H9 (cell line): ENCODE measurements around the gene FXN. TPM values are rescaled to one million over a fixed set of nuclear protein-coding genes. Genes with fewer than 3 reads are reported as not detected.

Experiments
- DNase-seq: peaks from one replicate; pipeline ENCODE4 v3.0.0-alpha.2; 2017
- H2AFZ ChIP-seq: one replicate; pipeline ENCODE4 v1.6.1; 2013; ENCODE audit warnings: mild to moderate bottlenecking, low read length, control low read depth, moderate library complexity
- H2AK5ac ChIP-seq: 2 replicates; pipeline ENCODE4 v1.6.1; 2013; ENCODE audit warnings: low read length, control low read depth, mixed read lengths; ENCODE audit not compliant: insufficient read length
- H2BK120ac ChIP-seq: one replicate; pipeline ENCODE4 v1.6.1; 2013; ENCODE audit warnings: low read depth, mild to moderate bottlenecking, low read length, control low read depth, inconsistent platforms; ENCODE audit not compliant: poor library complexity, severe bottlenecking
- H2BK12ac ChIP-seq: 2 replicates; pipeline ENCODE4 v1.6.1; 2013; ENCODE audit warnings: low read length, control low read depth, mixed read lengths, low read depth; ENCODE audit not compliant: insufficient read length
- H2BK15ac ChIP-seq: 2 replicates; pipeline ENCODE4 v1.6.1; 2013; ENCODE audit warnings: low read depth, low read length, control low read depth
- H2BK20ac ChIP-seq: one replicate; pipeline ENCODE4 v1.6.1; 2013; ENCODE audit warnings: low read depth, mild to moderate bottlenecking, low read length, control low read depth, inconsistent platforms; ENCODE audit not compliant: poor library complexity, severe bottlenecking
- H2BK5ac ChIP-seq: 2 replicates; pipeline ENCODE4 v1.6.1; 2013; ENCODE audit warnings: low read length, control low read depth, mixed read lengths; ENCODE audit not compliant: insufficient read length
- H3K14ac ChIP-seq: 2 replicates; pipeline ENCODE4 v1.6.1; 2013; ENCODE audit warnings: low read length, control low read depth; ENCODE audit not compliant: insufficient read depth
- H3K18ac ChIP-seq: 2 replicates; pipeline ENCODE4 v1.6.1; 2013; ENCODE audit warnings: low read depth, mild to moderate bottlenecking, mixed read lengths, low read length, control low read depth; ENCODE audit not compliant: insufficient read length
- H3K23ac ChIP-seq: 2 replicates; pipeline ENCODE4 v1.6.1; 2013; ENCODE audit warnings: low read length, control low read depth, mixed read lengths, low read depth; ENCODE audit not compliant: insufficient read length
- H3K23me2 ChIP-seq: 2 replicates; pipeline ENCODE4 v1.6.1; 2013; ENCODE audit warnings: low read depth, mild to moderate bottlenecking, mixed read lengths, low read length, control low read depth; ENCODE audit not compliant: insufficient read length, poor library complexity, severe bottlenecking
- H3K27ac ChIP-seq: 2 replicates; pipeline ENCODE4 v1.5.1; 2013; ENCODE audit warnings: low read length, control low read depth, mixed read lengths, low read depth; ENCODE audit not compliant: insufficient read length
- H3K27me3 ChIP-seq: 2 replicates; pipeline ENCODE4 v1.6.1; 2013; ENCODE audit warnings: low read length, control low read depth, inconsistent platforms; ENCODE audit not compliant: insufficient read depth
- H3K4ac ChIP-seq: 2 replicates; pipeline ENCODE4 v1.6.1; 2013; ENCODE audit warnings: low read depth, mild to moderate bottlenecking, control low read depth, inconsistent platforms, low read length, moderate library complexity
- H3K4me1 ChIP-seq: 2 replicates; pipeline ENCODE4 v1.6.1; 2013; ENCODE audit warnings: low read length, control low read depth, inconsistent platforms; ENCODE audit not compliant: insufficient read depth
- H3K4me2 ChIP-seq: 2 replicates; pipeline ENCODE4 v1.6.1; 2013; ENCODE audit warnings: low read length, control low read depth, mixed read lengths; ENCODE audit not compliant: insufficient read length, insufficient read depth
- H3K56ac ChIP-seq: 2 replicates; pipeline ENCODE4 v1.6.1; 2013; ENCODE audit warnings: low read depth, mild to moderate bottlenecking, mixed read lengths, low read length, control low read depth; ENCODE audit not compliant: insufficient read length
- H3K79me1 ChIP-seq: 2 replicates; pipeline ENCODE4 v1.6.1; 2013; ENCODE audit warnings: low read depth, mild to moderate bottlenecking, moderate library complexity, low read length, control low read depth, inconsistent platforms; ENCODE audit not compliant: insufficient read depth, poor library complexity, severe bottlenecking
- H3K79me2 ChIP-seq: 2 replicates; pipeline ENCODE4 v1.6.1; 2013; ENCODE audit warnings: low read length, control low read depth, inconsistent platforms; ENCODE audit not compliant: insufficient read depth
- H3K9ac ChIP-seq: 2 replicates; pipeline ENCODE4 v1.6.1; 2013; ENCODE audit warnings: low read length, control low read depth, mixed read lengths; ENCODE audit not compliant: insufficient read length; ENCODE audit errors: extremely low read depth
- H3K9me3 ChIP-seq: one replicate; pipeline ENCODE4 v1.6.1; 2013; ENCODE audit warnings: low read depth, low read length, inconsistent platforms; ENCODE audit not compliant: control insufficient read depth
- H3T11ph ChIP-seq: one replicate; pipeline ENCODE4 v1.6.1; 2013; ENCODE audit warnings: mild to moderate bottlenecking, low read length, control low read depth, inconsistent platforms
- H4K20me1 ChIP-seq: one replicate; pipeline ENCODE4 v1.6.1; 2013; ENCODE audit not compliant: control insufficient read depth, insufficient read length, insufficient read depth
- H4K5ac ChIP-seq: 2 replicates; pipeline ENCODE4 v1.6.1; 2013; ENCODE audit warnings: low read depth, mild to moderate bottlenecking, mixed read lengths, low read length, control low read depth; ENCODE audit not compliant: insufficient read length
- H4K8ac ChIP-seq: replicated peaks from 2 replicates; pipeline ENCODE4 v1.6.1; 2013; ENCODE audit warnings: low read length, control low read depth, mixed read lengths, low read depth; ENCODE audit not compliant: insufficient read length
- H4K91ac ChIP-seq: 2 replicates; pipeline ENCODE4 v1.6.1; 2013; ENCODE audit warnings: low read depth, mild to moderate bottlenecking, moderate library complexity, mixed read lengths, low read length, control low read depth; ENCODE audit not compliant: insufficient read length
- H3K27ac Mint-ChIP-seq, 3 experiments: 2 replicates in 2 of 3; 3 replicates in 1 of 3; pipeline ENCODE4 v1.8.0; 2020 to 2021; ENCODE audit warnings: mixed read lengths in 3 of 3, mild to moderate bottlenecking in 1 of 3, moderate library complexity in 1 of 3
- H3K27me3 Mint-ChIP-seq: 2 replicates; pipeline ENCODE4 v1.8.0; 2021; ENCODE audit warnings: low read depth, mild to moderate bottlenecking, moderate library complexity, mixed read lengths
- H3K36me3 Mint-ChIP-seq, 3 experiments: 2 replicates in 2 of 3; 3 replicates in 1 of 3; pipeline ENCODE4 v1.8.0; 2020 to 2021; ENCODE audit warnings: low read depth in 3 of 3, mixed read lengths in 3 of 3; ENCODE audit not compliant: insufficient read depth in 1 of 3
- H3K4me1 Mint-ChIP-seq, 2 experiments: 2 replicates each; pipeline ENCODE4 v1.8.0; 2020; ENCODE audit warnings: mixed read lengths in 2 of 2
- H3K4me3 Mint-ChIP-seq, 2 experiments: 2 replicates in 1 of 2; 3 replicates in 1 of 2; pipeline ENCODE4 v1.8.0; 2020 to 2021; ENCODE audit warnings: mild to moderate bottlenecking in 2 of 2, mixed read lengths in 2 of 2, moderate library complexity in 1 of 2
- H3K9me3 Mint-ChIP-seq, 2 experiments: 2 replicates in 1 of 2; 3 replicates in 1 of 2; pipeline ENCODE4 v1.8.0; 2020; ENCODE audit warnings: mild to moderate bottlenecking in 2 of 2, mixed read lengths in 2 of 2, moderate library complexity in 1 of 2
- CTCF ChIP-seq: fragments of 200-600 bp; sonication (generic); conservative IDR thresholded peaks from 3 replicates; pipeline ENCODE4 v1.8.0; 2021; ENCODE audit warnings: antibody characterized with exemption, mild to moderate bottlenecking
- WGBS: extraction: QIAGEN DNeasy Blood & Tissue Kit; methylation state at CpG from one replicate; pipeline ENCODE4 v1.1.7; 2013; ENCODE audit warnings: missing lambda C conversion rate, low lambda C conversion rate, mixed read lengths; ENCODE audit not compliant: insufficient read length; ENCODE audit errors: extremely low coverage; 5-methylcytosine and 5-hydroxymethylcytosine counted together
- total RNA-seq: library from RNA; stranded (reverse); gene quantifications from 2 replicates; pipeline ENCODE4 v1.2.1, GENCODE V29; 2021

Gene FXN
- total RNA-seq, 1 experiment from 2014 or later = 34.4 TPM

- Histone ChIP-seq H2BK5ac (no peak overlapping the region), H3T11ph (no peak overlapping the region), H4K91ac (no peak overlapping the region), H3K14ac (no peak overlapping the region), H3K27ac (no peak overlapping the region), H3K4me1 (no peaks in the 10 kb centered on the region; the same call in 1 of the 2 replicates), H3K79me1 (no peaks in the 10 kb centered on the region), H3K79me2 (no peaks in the 10 kb centered on the region), H2BK12ac (no peak overlapping the region), H3K27me3 (no peaks in the 10 kb centered on the region), H3K23ac (no peak overlapping the region), H3K4ac (no peak overlapping the region), H3K18ac (no peak overlapping the region), H4K8ac (no peak overlapping the region), H3K56ac (no peak overlapping the region), H2AFZ (no peak overlapping the region), H4K5ac (no peak overlapping the region), H2BK120ac (no peak overlapping the region), H2AK5ac (no peak overlapping the region), H3K23me2 (no peaks in the 10 kb centered on the region), H3K9ac (no peak overlapping the region), H2BK20ac (no peak overlapping the region), H4K20me1 (no peaks in the 10 kb centered on the region), H3K4me2 (no peak overlapping the region), H2BK15ac (no peak overlapping the region), H3K9me3 (no peaks in the 10 kb centered on the region)
- H3K9me3 Mint-ChIP-seq = no peaks in the 10 kb centered on the region; a peak in 1 of 5 replicates
- peaks cover 4 to 5% of the 10 kb centered on the region in 2 experiments; a peak in 3 of 4 replicates for H3K4me1 Mint-ChIP-seq
- no peaks in the 10 kb centered on the region for H3K27me3 Mint-ChIP-seq
- peak overlapping the region in 2 of 3 experiments; percentile 19 to 64; a peak in 3 of 7 replicates for H3K27ac Mint-ChIP-seq
- WGBS = no CpG with 5 or more reads among the region's 2 CpGs
- H3K36me3 Mint-ChIP-seq = peaks cover 0 to 9% (median 5%) of the 10 kb centered on the region in 3 experiments; a peak in 5 of 7 replicates
- no peak overlapping the region for H3K4me3 Mint-ChIP-seq
- no peak for DNase-seq
- no peak for TF ChIP-seq CTCF
Observed at GRCh38 chr9:69078069-69078468, 42.5 kb downstream of the FXN start.
